Suprapubic skin (tissue), 4 donors: ENCODE results near the gene RARG. TPM values are rescaled to one million over a fixed set of nuclear protein-coding genes. Genes with fewer than 3 reads are reported as not detected.

Source experiments
- DNase-seq, 2 donors: peaks; one replicate each; pipeline ENCODE4 v3.0.0-alpha.2; 2019; ENCODE audit warnings: low spot score in 2 of 2
- H3K27ac ChIP-seq: fragments of 200-600 bp; sonication (generic); one replicate; pipeline ENCODE4 v1.5.1; 2019
- H3K27me3 ChIP-seq: fragments of 200-600 bp; sonication (generic); one replicate; pipeline ENCODE4 v1.5.1; 2019
- H3K36me3 ChIP-seq: fragments of 200-600 bp; sonication (generic); one replicate; pipeline ENCODE4 v1.5.1; 2019
- H3K4me1 ChIP-seq: fragments of 200-600 bp; sonication (generic); one replicate; pipeline ENCODE4 v1.5.1; 2019
- H3K4me3 ChIP-seq: fragments of 200-600 bp; sonication (generic); one replicate; pipeline ENCODE4 v1.5.1; 2019; ENCODE audit warnings: mild to moderate bottlenecking
- H3K9me3 ChIP-seq: fragments of 200-600 bp; sonication (generic); one replicate; pipeline ENCODE4 v1.5.1; 2019
- CTCF ChIP-seq, 2 donors: fragments of 200-600 bp in 1 of 2; fragments of 450-650 bp in 1 of 2; sonication (generic) in 1 of 2; IDR thresholded peaks; one replicate each; pipeline ENCODE4 v1.5.1; 2016 to 2019; ENCODE audit warnings: antibody characterized with exemption in 2 of 2, mild to moderate bottlenecking in 1 of 2, moderate library complexity in 1 of 2
- EP300 ChIP-seq: sonication (generic); formaldehyde crosslinking; IDR thresholded peaks from one replicate; pipeline ENCODE4 v1.6.1; 2017; ENCODE audit warnings: antibody characterized with exemption
- POLR2A ChIP-seq, 2 donors: fragments of 450-650 bp; IDR thresholded peaks; one replicate each; pipeline ENCODE4 v1.6.1; 2017; ENCODE audit warnings: antibody characterized with exemption in 2 of 2, mild to moderate bottlenecking in 2 of 2, moderate library complexity in 2 of 2
- POLR2AphosphoS5 ChIP-seq, 3 donors: sonication (generic); formaldehyde crosslinking; IDR thresholded peaks; one replicate each; pipeline ENCODE4 v1.6.1; 2017; ENCODE audit warnings: antibody characterized with exemption in 3 of 3
- WGBS: methylation state at CpG from one replicate; pipeline ENCODE4 v1.1.5; 2018; 5-methylcytosine and 5-hydroxymethylcytosine counted together
- total RNA-seq, 4 donors: library from RNA; depleted of rRNA; stranded (reverse); fragments of >200 nt; gene quantifications; one replicate each; pipeline ENCODE4 v1.1.0, GENCODE V29; 2016

Gene RARG
- total RNA-seq, 4 donors from 2014 or later: 140 to 198 (median 172) TPM

DNA sequence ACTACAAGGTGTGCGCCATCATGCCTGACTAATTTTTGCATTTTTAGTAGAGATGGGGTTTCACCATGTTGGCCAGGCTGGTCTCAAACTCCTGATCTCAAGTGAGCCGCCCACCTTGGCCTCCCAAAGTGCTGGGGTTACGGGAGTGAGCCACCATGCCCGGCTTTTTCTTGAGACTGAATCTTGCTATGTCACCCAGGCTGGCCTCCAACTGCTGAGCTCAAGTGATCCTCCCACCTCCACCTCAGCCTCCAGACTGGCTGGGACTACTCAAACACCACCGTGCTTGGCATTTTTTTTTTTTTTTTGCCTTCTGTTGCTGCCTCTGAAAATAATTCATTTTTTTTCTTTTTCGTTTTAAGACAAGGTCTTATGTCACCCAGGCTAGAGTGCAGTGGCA is 27.9 kb upstream of the RARG start:
- no peak for DNase-seq
- no peaks in the 10 kb centered on the region for H3K27me3 ChIP-seq
- H3K4me3 ChIP-seq: no peak overlapping the region
- TF ChIP-seq POLR2AphosphoS5 (IDR thresholded peaks at IDR 0.05) (no peak), CTCF (IDR thresholded peaks at IDR 0.05) (no peak), POLR2A (IDR thresholded peaks at IDR 0.05) (no peak), EP300 (no peak)
- H3K27ac ChIP-seq: no peak overlapping the region
- H3K4me1 ChIP-seq: peaks cover 7% of the 10 kb centered on the region
- 87% methylated on average over 6 of the region's 6 CpGs for WGBS
- H3K36me3 ChIP-seq: no peaks in the 10 kb centered on the region
- H3K9me3 ChIP-seq: no peaks in the 10 kb centered on the region

- no peaks in the 10 kb centered on the region for H3K9me3 ChIP-seq
- TF ChIP-seq POLR2AphosphoS5 (IDR thresholded peaks at IDR 0.05) (no peak), EP300 (no peak), CTCF (IDR thresholded peaks at IDR 0.05) (no peak), POLR2A (IDR thresholded peaks at IDR 0.05) (no peak)
- H3K36me3 ChIP-seq: peaks cover 4% of the 10 kb centered on the region
- H3K4me3 ChIP-seq: no peak overlapping the region
- peaks cover 17% of the 10 kb centered on the region for H3K4me1 ChIP-seq
- WGBS: 79% methylated on average over 7 of the region's 7 CpGs
- no peak for DNase-seq
- H3K27me3 ChIP-seq: no peaks in the 10 kb centered on the region
- H3K27ac ChIP-seq: no peak overlapping the region
Observed at GRCh38 chr12:53258541-53259539, 26.8 kb upstream of the RARG start.

- no peaks in the 10 kb centered on the region for H3K27me3 ChIP-seq
- no peaks in the 10 kb centered on the region for H3K9me3 ChIP-seq
- no peak overlapping the region for H3K27ac ChIP-seq
- 69% methylated on average over 3 of the region's 3 CpGs for WGBS
- no peak for DNase-seq
- peaks cover 39% of the 10 kb centered on the region for H3K4me1 ChIP-seq
- TF ChIP-seq POLR2AphosphoS5 (IDR thresholded peaks at IDR 0.05): no peak
- no peak for TF ChIP-seq POLR2A (IDR thresholded peaks at IDR 0.05)
- no peak for TF ChIP-seq EP300
- no peak for TF ChIP-seq CTCF (IDR thresholded peaks at IDR 0.05)
- peaks cover 9% of the 10 kb centered on the region for H3K36me3 ChIP-seq
- H3K4me3 ChIP-seq: no peak overlapping the region
Observed at GRCh38 chr12:53255996-53256395, 24.0 kb upstream of the RARG start.

DNA sequence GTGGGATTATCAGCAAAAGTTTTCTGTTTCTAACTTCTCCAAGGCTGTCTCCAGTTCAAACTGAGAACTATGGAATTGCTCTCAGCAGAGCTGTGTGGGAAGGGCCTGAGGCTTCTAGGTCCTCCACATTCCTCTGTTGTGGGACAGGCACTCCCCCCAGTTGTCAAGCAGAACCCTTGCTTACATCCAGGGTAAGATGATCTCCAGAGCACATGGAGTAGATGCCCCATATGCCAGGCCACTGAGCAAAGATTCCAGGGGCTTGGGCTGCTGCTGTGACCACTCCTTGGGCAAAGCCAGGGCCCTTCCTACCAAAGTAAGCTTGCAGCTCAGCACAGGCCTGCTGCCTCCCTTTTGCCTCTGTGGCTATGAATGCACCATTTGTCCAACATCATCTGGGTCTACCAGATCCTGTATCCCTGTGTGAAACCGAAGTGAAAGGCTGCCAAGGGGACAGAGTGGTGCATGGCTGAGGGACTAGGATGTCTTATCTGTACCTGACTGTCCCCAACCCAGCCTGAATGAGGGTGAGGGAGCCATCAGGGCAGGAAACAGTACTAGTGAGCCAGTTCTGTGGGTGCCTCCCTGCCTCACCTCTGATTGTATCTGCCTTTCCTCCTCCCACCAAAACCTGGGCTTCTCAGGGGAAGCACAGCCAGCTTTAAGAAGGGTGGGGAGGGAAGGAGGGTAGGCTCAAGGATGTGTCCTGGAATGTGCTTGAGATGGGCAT is 23.0 kb upstream of the RARG start:
- WGBS: 71% methylated on average over 1 of the region's 1 CpG
- H3K9me3 ChIP-seq: no peaks in the 10 kb centered on the region
- H3K27me3 ChIP-seq: no peaks in the 10 kb centered on the region
- peak overlapping the region; percentile 42 for H3K27ac ChIP-seq
- H3K4me1 ChIP-seq: peaks cover 44% of the 10 kb centered on the region
- H3K4me3 ChIP-seq: no peak overlapping the region
- H3K36me3 ChIP-seq: peaks cover 9% of the 10 kb centered on the region
- no peak for DNase-seq
- TF ChIP-seq POLR2AphosphoS5 (IDR thresholded peaks at IDR 0.05) (no peak), CTCF (IDR thresholded peaks at IDR 0.05) (no peak), POLR2A (IDR thresholded peaks at IDR 0.05) (no peak), EP300 (no peak)

- Histone ChIP-seq H3K27me3 (no peaks in the 10 kb centered on the region), H3K9me3 (no peaks in the 10 kb centered on the region), H3K27ac (peak overlapping the region; percentile 87), H3K4me1 (peaks cover 44% of the 10 kb centered on the region), H3K36me3 (peaks cover 9% of the 10 kb centered on the region), H3K4me3 (peak overlapping the region; percentile 65)
- 93% methylated on average over 8 of the region's 13 CpGs for WGBS
- TF ChIP-seq EP300: no peak
- TF ChIP-seq POLR2AphosphoS5 (IDR thresholded peaks at IDR 0.05): no peak
- no peak for TF ChIP-seq POLR2A (IDR thresholded peaks at IDR 0.05)
- TF ChIP-seq CTCF (IDR thresholded peaks at IDR 0.05): no peak
- DNase-seq: no peak
Observed at GRCh38 chr12:53253298-53253697, 21.3 kb upstream of the RARG start.
